ENCODE results near the gene R3HCC1L.

DNA sequence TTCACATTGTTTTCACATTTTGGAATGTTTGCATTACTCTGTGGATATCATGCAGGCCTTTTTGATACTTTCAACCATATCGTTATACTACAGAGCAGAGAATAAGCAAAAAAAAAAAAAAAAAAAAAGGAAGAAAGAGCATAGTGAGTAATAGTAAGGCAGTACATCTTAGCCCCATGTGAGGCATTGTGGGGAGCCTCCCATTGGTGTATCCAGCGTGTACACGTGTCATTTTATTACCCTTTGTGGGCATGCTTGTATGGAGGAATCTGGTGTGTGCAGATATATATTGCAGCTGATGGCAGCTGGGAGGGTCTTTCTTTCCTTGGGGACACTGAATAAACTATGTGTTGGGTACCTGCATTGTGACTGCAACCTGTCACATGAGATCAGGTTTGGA is 19.6 kb downstream of the R3HCC1L start:
- TF ChIP-seq, protein P1, sequence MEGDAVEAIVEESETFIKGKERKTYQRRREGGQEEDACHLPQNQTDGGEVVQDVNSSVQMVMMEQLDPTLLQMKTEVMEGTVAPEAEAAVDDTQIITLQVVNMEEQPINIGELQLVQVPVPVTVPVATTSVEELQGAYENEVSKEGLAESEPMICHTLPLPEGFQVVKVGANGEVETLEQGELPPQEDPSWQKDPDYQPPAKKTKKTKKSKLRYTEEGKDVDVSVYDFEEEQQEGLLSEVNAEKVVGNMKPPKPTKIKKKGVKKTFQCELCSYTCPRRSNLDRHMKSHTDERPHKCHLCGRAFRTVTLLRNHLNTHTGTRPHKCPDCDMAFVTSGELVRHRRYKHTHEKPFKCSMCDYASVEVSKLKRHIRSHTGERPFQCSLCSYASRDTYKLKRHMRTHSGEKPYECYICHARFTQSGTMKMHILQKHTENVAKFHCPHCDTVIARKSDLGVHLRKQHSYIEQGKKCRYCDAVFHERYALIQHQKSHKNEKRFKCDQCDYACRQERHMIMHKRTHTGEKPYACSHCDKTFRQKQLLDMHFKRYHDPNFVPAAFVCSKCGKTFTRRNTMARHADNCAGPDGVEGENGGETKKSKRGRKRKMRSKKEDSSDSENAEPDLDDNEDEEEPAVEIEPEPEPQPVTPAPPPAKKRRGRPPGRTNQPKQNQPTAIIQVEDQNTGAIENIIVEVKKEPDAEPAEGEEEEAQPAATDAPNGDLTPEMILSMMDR (IDR thresholded peaks at IDR 0.05; ENCODE audit: low read length): no peak
- no peak for TF ChIP-seq EZH2 (optimal IDR thresholded peaks at IDR 0.05; ENCODE audit: low read depth, low read length)
- TF ChIP-seq EZH2phosphoT487 (IDR thresholded peaks at IDR 0.05; ENCODE audit: low read length): no peak
